ENCODE data around the gene C1orf232.

DNA sequence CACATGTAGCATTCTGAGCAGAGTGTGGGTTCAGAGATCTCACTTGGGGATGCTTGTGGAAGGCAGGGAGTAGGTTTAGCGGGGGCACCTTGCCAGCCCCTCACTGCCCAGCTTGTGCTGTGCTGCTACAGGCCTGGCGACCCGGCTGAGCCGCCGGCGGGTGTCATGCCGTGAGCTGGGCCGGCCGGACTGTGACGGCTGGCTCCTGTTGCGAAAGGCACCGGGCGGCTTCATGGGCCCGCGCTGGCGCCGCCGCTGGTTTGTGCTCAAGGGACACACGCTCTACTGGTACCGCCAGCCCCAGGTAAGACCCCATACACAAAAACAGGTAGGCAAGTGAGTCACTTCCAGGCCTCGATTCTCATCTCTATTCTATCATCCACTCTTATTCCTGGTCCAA is 16.1 kb upstream of the C1orf232 start:
- TF ChIP-seq EZH2phosphoT487 (IDR thresholded peaks at IDR 0.05; ENCODE audit: insufficient read depth, low read depth) (no peak), EZH2 (IDR thresholded peaks at IDR 0.05; ENCODE audit: insufficient read depth, poor library complexity, severe bottlenecking) (no peak)
